SK-N-SH (cell line): ENCODE results near the gene GULP1. TPM values are rescaled to one million over a fixed set of nuclear protein-coding genes. Genes with fewer than 3 reads are reported as not detected.

Source experiments
- CTCF ChIA-PET: fragments of 300-600, 350-600 bp; formaldehyde crosslinking; extraction: SDS; loops from one replicate; lab custom pipeline; 2021; lab: Yijun Ruan, JAX
- POLR2A ChIA-PET: fragments of 350-600 bp; sonication (Branson Sonifier 250); formaldehyde crosslinking; extraction: SDS; loops from one replicate; lab custom pipeline; 2020; ENCODE audit warnings: antibody characterized with exemption, inconsistent platforms; lab: Yijun Ruan, JAX
- DNase-seq: peaks from one replicate; pipeline ENCODE4 v3.0.0; 2012
- H2AFZ ChIP-seq: fragments of 200-600 bp; sonication (generic); 2 replicates; pipeline ENCODE4 v1.8.1; 2016; ENCODE audit warnings: antibody characterized with exemption, mild to moderate bottlenecking, low read depth
- H3F3A ChIP-seq: fragments of 200-600 bp; sonication (generic); replicated peaks from 2 replicates; pipeline ENCODE3; 2016; ENCODE audit warnings: antibody characterized with exemption, mild to moderate bottlenecking; ENCODE audit not compliant: insufficient read depth
- H3K27ac ChIP-seq, 2 experiments: fragments of 200-500 bp in 1 of 2; fragments of 200-600 bp in 1 of 2; sonication (Bioruptor generic) in 1 of 2; sonication (generic), shearing (Covaris generic) in 1 of 2; 2 replicates each; pipeline versions ENCODE4 v1.5.1 to v1.6.1; 2014 to 2016; ENCODE audit warnings: low read depth in 2 of 2, inconsistent platforms in 1 of 2, low read length in 1 of 2, mild to moderate bottlenecking in 1 of 2, mixed read lengths in 1 of 2
- H3K27me3 ChIP-seq: fragments of 200-600 bp; sonication (generic), shearing (Covaris generic); 2 replicates; pipeline ENCODE4 v1.6.1; 2016; ENCODE audit warnings: mixed run types; ENCODE audit not compliant: insufficient read depth
- H3K36me3 ChIP-seq, 2 experiments: fragments of 200-500 bp in 1 of 2; fragments of 200-600 bp in 1 of 2; sonication (Bioruptor generic) in 1 of 2; sonication (generic) in 1 of 2; replicated peaks in 1 of 2; 2 replicates each; pipeline versions ENCODE3 to v1.5.1; 2014 to 2016; ENCODE audit warnings: low read length in 1 of 2, mild to moderate bottlenecking in 1 of 2; ENCODE audit not compliant: insufficient read depth in 2 of 2, control insufficient read depth in 1 of 2
- H3K4me1 ChIP-seq, 2 experiments: fragments of 200-500 bp in 1 of 2; fragments of 200-600 bp in 1 of 2; sonication (Bioruptor generic) in 1 of 2; sonication (generic), shearing (Covaris generic) in 1 of 2; 2 replicates each; pipeline versions ENCODE4 v1.5.1 to v1.6.1; 2014 to 2016; ENCODE audit warnings: low read depth in 1 of 2, low read length in 1 of 2, mixed run types in 1 of 2; ENCODE audit not compliant: insufficient read depth in 2 of 2, control insufficient read depth in 1 of 2
- H3K4me2 ChIP-seq: fragments of 200-600 bp; sonication (generic), shearing (Covaris generic); 2 replicates; pipeline ENCODE4 v1.6.1; 2017; ENCODE audit warnings: mixed run types
- H3K4me3 ChIP-seq, 2 experiments: fragments of 200-500 bp in 1 of 2; fragments of 200-600 bp in 1 of 2; sonication (Bioruptor generic) in 1 of 2; sonication (generic), shearing (Covaris generic) in 1 of 2; 2 replicates each; pipeline versions ENCODE4 v1.5.1 to v1.8.1; 2014 to 2016; ENCODE audit warnings: low read depth in 2 of 2, inconsistent platforms in 1 of 2, low read length in 1 of 2, mild to moderate bottlenecking in 1 of 2, mixed read lengths in 1 of 2, moderate library complexity in 1 of 2
- H3K79me2 ChIP-seq: fragments of 200-600 bp; sonication (generic); 2 replicates; pipeline ENCODE4 v1.8.1; 2017; ENCODE audit warnings: mild to moderate bottlenecking; ENCODE audit not compliant: insufficient read depth
- H3K9ac ChIP-seq: fragments of 200-600 bp; sonication (generic); 2 replicates; pipeline ENCODE4 v1.6.1; 2017; ENCODE audit warnings: mixed run types
- H3K9me2 ChIP-seq: fragments of 200-600 bp; sonication (generic); 2 replicates; pipeline ENCODE4 v1.6.1; 2017; ENCODE audit warnings: mixed run types
- H3K9me3 ChIP-seq: fragments of 200-600 bp; sonication (generic); 2 replicates; pipeline ENCODE4 v1.6.1; 2017; ENCODE audit warnings: mixed run types, mild to moderate bottlenecking, moderate library complexity
- H4K20me1 ChIP-seq: fragments of 200-600 bp; sonication (generic); 2 replicates; pipeline ENCODE4 v1.6.1; 2017; ENCODE audit warnings: mild to moderate bottlenecking, mixed run types; ENCODE audit not compliant: insufficient read depth
- CHD2 ChIP-seq: fragments of 150-350 bp; IDR thresholded peaks from 2 replicates; pipeline ENCODE4 v1.6.1; 2018; ENCODE audit warnings: low read length; ENCODE audit not compliant: partially characterized antibody
- ELF1 ChIP-seq: IDR thresholded peaks from 2 replicates; pipeline ENCODE4 v1.4.0; 2012
- EP300 ChIP-seq, 2 experiments: IDR thresholded peaks; 2 replicates each; pipeline versions ENCODE4 v1.4.0 to v1.6.1; 2012; ENCODE audit warnings: borderline replicate concordance in 1 of 2, low read depth in 1 of 2, low read length in 1 of 2
- EZH2phosphoT487 ChIP-seq: fragments of 200-600 bp; sonication (generic); IDR thresholded peaks from 2 replicates; pipeline ENCODE4 v1.6.1; 2017; ENCODE audit warnings: low read depth, mixed run types, mild to moderate bottlenecking, antibody characterized with exemption, moderate library complexity, borderline replicate concordance
- FOXJ3 ChIP-seq: sonication (generic); formaldehyde crosslinking; IDR thresholded peaks from 2 replicates; pipeline ENCODE4 v1.5.1; 2020; ENCODE audit warnings: mild to moderate bottlenecking, missing genetic modification reagents
- GABPA ChIP-seq: IDR thresholded peaks from 2 replicates; pipeline ENCODE4 v1.4.0; 2012; ENCODE audit warnings: low read depth, mild to moderate bottlenecking
- GATA2 ChIP-seq: sonication (generic); formaldehyde crosslinking; IDR thresholded peaks from 2 replicates; pipeline ENCODE4 v1.5.0; 2020; ENCODE audit warnings: mild to moderate bottlenecking, missing genetic modification reagents
- MEF2A ChIP-seq: IDR thresholded peaks from 2 replicates; pipeline ENCODE4 v1.4.0; 2012; ENCODE audit warnings: low read depth, borderline replicate concordance
- MXI1 ChIP-seq: IDR thresholded peaks from 2 replicates; pipeline ENCODE4 v1.6.1; 2012; ENCODE audit warnings: mild to moderate bottlenecking, low read depth, low read length, improper control_type of control experiment
- NFIC ChIP-seq: IDR thresholded peaks from 2 replicates; pipeline ENCODE4 v1.4.0; 2012; ENCODE audit warnings: borderline replicate concordance
- NRF1 ChIP-seq: IDR thresholded peaks from 2 replicates; pipeline ENCODE4 v1.6.1; 2012; ENCODE audit warnings: low read depth, mild to moderate bottlenecking, low read length
- RAD21 ChIP-seq: IDR thresholded peaks from 2 replicates; pipeline ENCODE4 v1.6.1; 2012; ENCODE audit warnings: mild to moderate bottlenecking, low read length
- RCOR1 ChIP-seq: fragments of 150-350 bp; IDR thresholded peaks from 2 replicates; pipeline ENCODE4 v1.6.1; 2017; ENCODE audit warnings: antibody characterized with exemption, low read length
- RFX5 ChIP-seq: IDR thresholded peaks from 2 replicates; pipeline ENCODE4 v1.6.1; 2012; ENCODE audit warnings: mild to moderate bottlenecking, improper control_type of control experiment, low read length
- SIN3A ChIP-seq: IDR thresholded peaks from 2 replicates; pipeline ENCODE4 v1.6.1; 2012; ENCODE audit warnings: low read depth, mild to moderate bottlenecking, low read length, moderate library complexity, borderline replicate concordance
- SMC3 ChIP-seq: IDR thresholded peaks from 2 replicates; pipeline ENCODE4 v1.6.1; 2012; ENCODE audit warnings: low read depth, low read length, improper control_type of control experiment
- WGBS: methylation state at CpG from one replicate; pipeline ENCODE4 v1.1.6; 2017; ENCODE audit warnings: low lambda C conversion rate; 5-methylcytosine and 5-hydroxymethylcytosine counted together
- polyA plus RNA-seq, 3 experiments: library from polyadenylated mRNA; depleted of rRNA; stranded (reverse); fragments of >200 nt; gene quantifications; 2 replicates each; pipeline ENCODE4 v1.2.3, GENCODE V29; 2012
- TF ChIP-seq, protein P1 (sequence below): IDR thresholded peaks from 2 replicates; pipeline ENCODE4 v1.6.1; 2012; ENCODE audit warnings: mild to moderate bottlenecking, low read depth, low read length, moderate library complexity
- TF ChIP-seq, protein P2 (sequence below): fragments of 150-350 bp; IDR thresholded peaks from 2 replicates; pipeline ENCODE4 v1.6.1; 2017; ENCODE audit warnings: antibody characterized with exemption, low read length, low read depth, borderline replicate concordance
- TF ChIP-seq, protein P3 (sequence below): fragments of 200-600 bp; sonication (generic); IDR thresholded peaks from 2 replicates; pipeline ENCODE4 v1.6.1; 2017; ENCODE audit warnings: antibody characterized with exemption, mild to moderate bottlenecking, moderate library complexity

The GULP1 gene
- polyA plus RNA-seq, 1 of the 3 experiments (the other 2 are of a cell fraction), result 33.8 TPM

DNA sequence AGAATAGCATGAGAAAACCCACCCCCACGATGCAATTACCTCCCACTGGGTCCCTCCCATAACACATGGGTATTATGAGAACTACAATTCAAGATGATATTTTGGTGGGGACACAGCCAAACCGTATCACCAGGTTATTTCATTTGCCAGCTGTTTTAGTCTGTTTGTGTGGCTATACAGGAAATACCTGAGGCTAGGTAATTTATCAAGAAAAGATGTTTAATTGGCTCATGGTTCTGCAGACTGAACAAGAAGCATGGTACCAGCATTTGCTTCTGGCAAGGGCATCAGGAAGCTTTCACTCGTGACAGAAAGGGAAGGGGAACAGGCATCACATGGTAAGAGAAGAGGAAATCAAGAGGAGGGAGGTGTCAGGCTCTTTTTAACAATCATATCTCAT, 329.2 kb downstream of the GULP1 start:
- no peaks in the 10 kb centered on the region for H4K20me1 ChIP-seq
- H3F3A ChIP-seq, result no peaks in the 10 kb centered on the region
- no peaks in the 10 kb centered on the region for H3K79me2 ChIP-seq
- H3K27ac ChIP-seq, result no peak overlapping the region
- H3K9me2 ChIP-seq, result no peaks in the 10 kb centered on the region
- 0 out of 2 replicates have a peak, but pooled peaks cover under 1% of the 10 kb centered on the region for H3K9me3 ChIP-seq
- no peaks in the 10 kb centered on the region for H3K36me3 ChIP-seq
- H3K9ac ChIP-seq, result no peak overlapping the region
- H3K4me2 ChIP-seq, result no peak overlapping the region
- 49% methylated on average over 3 of the region's 3 CpGs for WGBS
- no peaks in the 10 kb centered on the region for H3K27me3 ChIP-seq
- TF ChIP-seq MXI1 (no peak), EZH2phosphoT487 (no peak), RAD21 (no peak), CHD2 (no peak), RFX5 (no peak), FOXJ3 (CRISPR knock-in tag) (no peak), NFIC (no peak), EP300 (IDR thresholded peaks at IDR 0.05; ENCODE audit: borderline replicate concordance in 1 of 2, low read depth in 1 of 2, low read length in 1 of 2) (no peak), MEF2A (no peak), GABPA (no peak), ELF1 (no peak), NRF1 (no peak)
- TF ChIP-seq, all 33 proteins: peak for 0
- Histone ChIP-seq H2AFZ (no peak overlapping the region), H3K4me1 (no peaks in the 10 kb centered on the region; a peak in 1 of 4 replicates), H3K4me3 (no peak overlapping the region)
- no peak for DNase-seq
- POLR2A ChIA-PET, result no interaction called here
- CTCF ChIA-PET, result no interaction called here

DNA sequence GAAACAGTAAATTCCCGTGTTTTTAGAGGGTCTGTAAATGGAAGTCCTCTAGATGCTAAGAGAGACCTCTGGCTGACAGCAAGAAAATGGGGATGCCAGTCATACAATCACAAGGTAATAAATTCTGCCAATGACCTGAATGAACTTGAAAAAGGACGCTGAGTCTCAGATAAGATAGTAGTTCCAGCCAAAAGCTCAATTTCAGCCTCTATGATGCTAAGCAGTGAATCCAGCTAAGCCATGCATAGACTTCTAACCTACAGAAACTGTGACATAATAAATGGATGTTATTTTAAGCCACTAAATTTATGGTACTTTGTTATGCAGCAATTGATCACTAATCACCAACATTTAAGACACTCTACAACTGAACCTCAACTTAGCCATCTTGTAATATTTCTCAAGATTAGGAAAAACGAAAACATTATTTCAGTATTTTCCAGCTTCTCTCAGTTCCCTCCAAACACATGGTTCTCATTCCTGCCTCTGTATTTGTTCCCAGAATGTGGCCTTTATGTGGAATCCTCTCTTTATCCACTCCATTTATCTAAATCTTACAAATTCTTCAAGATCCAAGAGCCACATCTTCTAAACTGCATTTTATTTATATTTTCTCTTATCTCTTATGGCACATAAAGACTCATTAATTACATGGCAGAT, 331.1 kb downstream of the GULP1 start:
- no peaks in the 10 kb centered on the region for H3K36me3 ChIP-seq
- H2AFZ ChIP-seq, result no peak overlapping the region
- no peak for DNase-seq
- no peaks in the 10 kb centered on the region; a peak in 1 of 4 replicates for H3K4me1 ChIP-seq
- no peaks in the 10 kb centered on the region for H3K9me3 ChIP-seq
- POLR2A ChIA-PET, result no interaction called here
- WGBS, result 70% methylated on average over 3 of the region's 3 CpGs
- no peaks in the 10 kb centered on the region for H3K79me2 ChIP-seq
- no peaks in the 10 kb centered on the region for H3K27me3 ChIP-seq
- H3K9me2 ChIP-seq, result no peaks in the 10 kb centered on the region
- H3K4me3 ChIP-seq, result no peak overlapping the region
- H3K9ac ChIP-seq, result no peak overlapping the region
- no peaks in the 10 kb centered on the region for H4K20me1 ChIP-seq
- CTCF ChIA-PET, result interaction anchor here (0.8 kb wide), 1 partner anchor 9 kb away, joined by 4 read pairs; no protein-coding TSS in a partner anchor
- no peaks in the 10 kb centered on the region for H3F3A ChIP-seq
- no peak overlapping the region for H3K4me2 ChIP-seq
- TF ChIP-seq RAD21 (no peak), RCOR1 (no peak), SIN3A (no peak), FOXJ3 (CRISPR knock-in tag) (no peak), GABPA (no peak), SMC3 (no peak), GATA2 (CRISPR knock-in tag) (no peak), NFIC (no peak)
- TF ChIP-seq, protein P1, sequence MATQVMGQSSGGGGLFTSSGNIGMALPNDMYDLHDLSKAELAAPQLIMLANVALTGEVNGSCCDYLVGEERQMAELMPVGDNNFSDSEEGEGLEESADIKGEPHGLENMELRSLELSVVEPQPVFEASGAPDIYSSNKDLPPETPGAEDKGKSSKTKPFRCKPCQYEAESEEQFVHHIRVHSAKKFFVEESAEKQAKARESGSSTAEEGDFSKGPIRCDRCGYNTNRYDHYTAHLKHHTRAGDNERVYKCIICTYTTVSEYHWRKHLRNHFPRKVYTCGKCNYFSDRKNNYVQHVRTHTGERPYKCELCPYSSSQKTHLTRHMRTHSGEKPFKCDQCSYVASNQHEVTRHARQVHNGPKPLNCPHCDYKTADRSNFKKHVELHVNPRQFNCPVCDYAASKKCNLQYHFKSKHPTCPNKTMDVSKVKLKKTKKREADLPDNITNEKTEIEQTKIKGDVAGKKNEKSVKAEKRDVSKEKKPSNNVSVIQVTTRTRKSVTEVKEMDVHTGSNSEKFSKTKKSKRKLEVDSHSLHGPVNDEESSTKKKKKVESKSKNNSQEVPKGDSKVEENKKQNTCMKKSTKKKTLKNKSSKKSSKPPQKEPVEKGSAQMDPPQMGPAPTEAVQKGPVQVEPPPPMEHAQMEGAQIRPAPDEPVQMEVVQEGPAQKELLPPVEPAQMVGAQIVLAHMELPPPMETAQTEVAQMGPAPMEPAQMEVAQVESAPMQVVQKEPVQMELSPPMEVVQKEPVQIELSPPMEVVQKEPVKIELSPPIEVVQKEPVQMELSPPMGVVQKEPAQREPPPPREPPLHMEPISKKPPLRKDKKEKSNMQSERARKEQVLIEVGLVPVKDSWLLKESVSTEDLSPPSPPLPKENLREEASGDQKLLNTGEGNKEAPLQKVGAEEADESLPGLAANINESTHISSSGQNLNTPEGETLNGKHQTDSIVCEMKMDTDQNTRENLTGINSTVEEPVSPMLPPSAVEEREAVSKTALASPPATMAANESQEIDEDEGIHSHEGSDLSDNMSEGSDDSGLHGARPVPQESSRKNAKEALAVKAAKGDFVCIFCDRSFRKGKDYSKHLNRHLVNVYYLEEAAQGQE, result no peak
- TF ChIP-seq, protein P2, sequence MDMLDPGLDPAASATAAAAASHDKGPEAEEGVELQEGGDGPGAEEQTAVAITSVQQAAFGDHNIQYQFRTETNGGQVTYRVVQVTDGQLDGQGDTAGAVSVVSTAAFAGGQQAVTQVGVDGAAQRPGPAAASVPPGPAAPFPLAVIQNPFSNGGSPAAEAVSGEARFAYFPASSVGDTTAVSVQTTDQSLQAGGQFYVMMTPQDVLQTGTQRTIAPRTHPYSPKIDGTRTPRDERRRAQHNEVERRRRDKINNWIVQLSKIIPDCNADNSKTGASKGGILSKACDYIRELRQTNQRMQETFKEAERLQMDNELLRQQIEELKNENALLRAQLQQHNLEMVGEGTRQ, result no peak
- TF ChIP-seq, protein P3, sequence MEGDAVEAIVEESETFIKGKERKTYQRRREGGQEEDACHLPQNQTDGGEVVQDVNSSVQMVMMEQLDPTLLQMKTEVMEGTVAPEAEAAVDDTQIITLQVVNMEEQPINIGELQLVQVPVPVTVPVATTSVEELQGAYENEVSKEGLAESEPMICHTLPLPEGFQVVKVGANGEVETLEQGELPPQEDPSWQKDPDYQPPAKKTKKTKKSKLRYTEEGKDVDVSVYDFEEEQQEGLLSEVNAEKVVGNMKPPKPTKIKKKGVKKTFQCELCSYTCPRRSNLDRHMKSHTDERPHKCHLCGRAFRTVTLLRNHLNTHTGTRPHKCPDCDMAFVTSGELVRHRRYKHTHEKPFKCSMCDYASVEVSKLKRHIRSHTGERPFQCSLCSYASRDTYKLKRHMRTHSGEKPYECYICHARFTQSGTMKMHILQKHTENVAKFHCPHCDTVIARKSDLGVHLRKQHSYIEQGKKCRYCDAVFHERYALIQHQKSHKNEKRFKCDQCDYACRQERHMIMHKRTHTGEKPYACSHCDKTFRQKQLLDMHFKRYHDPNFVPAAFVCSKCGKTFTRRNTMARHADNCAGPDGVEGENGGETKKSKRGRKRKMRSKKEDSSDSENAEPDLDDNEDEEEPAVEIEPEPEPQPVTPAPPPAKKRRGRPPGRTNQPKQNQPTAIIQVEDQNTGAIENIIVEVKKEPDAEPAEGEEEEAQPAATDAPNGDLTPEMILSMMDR, result no peak
- no peak overlapping the region; a peak in 1 of 4 replicates for H3K27ac ChIP-seq
